Left ventricle myocardium superior (tissue), 1 donor: ENCODE data around the gene CUL5. TPM values are rescaled to one million over a fixed set of nuclear protein-coding genes. Genes with fewer than 3 reads are reported as not detected.
"Not testable (repeated sequence)": the region's sequence is repeated elsewhere in the genome, so short reads cannot be mapped to it uniquely, and the experiment has no call there.

Experiments used
- ATAC-seq: fragments of 200-7000 bp; cut with Tn5 transposase; one replicate; pipeline ENCODE4 v1.9.1; 2020; ENCODE audit warnings: mild to moderate bottlenecking, moderate library complexity
- DNase-seq: peaks from one replicate; pipeline ENCODE4 v3.0.0-alpha.2; 2020
- intact Hi-C: fragments of 100-400 bp; cut with micrococcal nuclease; formaldehyde crosslinking; loops from one replicate; pipeline ENCODE4 v1.11.0; 2022
- total RNA-seq: library from RNA; stranded (reverse); fragmentation: NEBNext Ultra II Directional; extraction: Animal tissue kit (Norgen Biotek cat#: 25700); gene quantifications from one replicate; pipeline ENCODE4 v1.2.1, GENCODE V29; 2021
- donor health status: DM: no; HTN: yes; CAD: no; lungs with severe emphysema.

The CUL5 gene
- total RNA-seq, 1 donor from 2014 or later, result 38.3 TPM

- intact Hi-C loops, result no loop called here
- ATAC-seq, result no peak
- no peak for DNase-seq
Measured at GRCh38 chr11:108018708-108019107, 10.0 kb downstream of the CUL5 start.

GRCh38 chr11:108019870-108020540, 11.3 kb downstream of the CUL5 start:
- ATAC-seq (peak; percentile 54), DNase-seq (no peak)
- intact Hi-C loops, result no loop called here

- no peak for DNase-seq
- intact Hi-C loops, result no loop called here
- ATAC-seq, result no peak
Measured at GRCh38 chr11:108025387-108026080, 16.8 kb downstream of the CUL5 start.

GRCh38 chr11:108027057-108027456, 18.4 kb downstream of the CUL5 start:
- no peak for ATAC-seq

GRCh38 chr11:108028822-108029441, 20.2 kb downstream of the CUL5 start:
- intact Hi-C loops, ATAC-seq, DNase-seq: not testable (repeated sequence)

More at GRCh38 chr11:108027057-108027456, 18.4 kb downstream of the CUL5 start:
- DNase-seq, result no peak
- intact Hi-C loops, result no loop called here

GRCh38 chr11:108031604-108032003, 22.9 kb downstream of the CUL5 start:
- intact Hi-C loops, DNase-seq, ATAC-seq: not testable (repeated sequence)

- intact Hi-C loops, result no loop called here
- no peak for ATAC-seq
- no peak for DNase-seq
Measured at GRCh38 chr11:108032800-108033199, 24.1 kb downstream of the CUL5 start.

- DNase-seq (no peak), ATAC-seq (no peak)
- intact Hi-C loops, result no loop called here
Measured at GRCh38 chr11:108034034-108034433, 25.3 kb downstream of the CUL5 start.

GRCh38 chr11:108034952-108035351, 26.3 kb downstream of the CUL5 start:
- intact Hi-C loops, result no loop called here
- ATAC-seq (no peak), DNase-seq (no peak)

GRCh38 chr11:108035690-108036089, 27.0 kb downstream of the CUL5 start:
- DNase-seq (no peak), ATAC-seq (peak; percentile 37)
- intact Hi-C loops, result no loop called here

GRCh38 chr11:108037211-108037610, 28.5 kb downstream of the CUL5 start:
- intact Hi-C loops, result no loop called here
- no peak for ATAC-seq
- DNase-seq, result no peak

GRCh38 chr11:108037636-108038035, 28.9 kb downstream of the CUL5 start:
- no peak for ATAC-seq
- intact Hi-C loops, result no loop called here
- no peak for DNase-seq

GRCh38 chr11:108048269-108048668, 39.6 kb downstream of the CUL5 start:
- intact Hi-C loops, result no loop called here
- DNase-seq (no peak), ATAC-seq (no peak)

- ATAC-seq, result no peak
- intact Hi-C loops, result no loop called here
- no peak for DNase-seq
Measured at GRCh38 chr11:108062336-108062735, 53.6 kb downstream of the CUL5 start.

GRCh38 chr11:108063410-108063809, 54.7 kb downstream of the CUL5 start:
- no peak for ATAC-seq
- no peak for DNase-seq
- intact Hi-C loops, result no loop called here

- intact Hi-C loops, result no loop called here
- ATAC-seq (no peak), DNase-seq (no peak)
Measured at GRCh38 chr11:108069947-108070346, 61.2 kb downstream of the CUL5 start.

- DNase-seq (no peak), ATAC-seq (no peak)
- intact Hi-C loops, result no loop called here
Measured at GRCh38 chr11:108084811-108085210, 76.1 kb downstream of the CUL5 start.

GRCh38 chr11:108085672-108086071, 77.0 kb downstream of the CUL5 start:
- ATAC-seq, result no peak
- DNase-seq, result no peak
- intact Hi-C loops, result no loop called here

- no peak for ATAC-seq
- intact Hi-C loops, result no loop called here
- no peak for DNase-seq
Measured at GRCh38 chr11:108092134-108092533, 83.4 kb downstream of the CUL5 start.

- DNase-seq (no peak), ATAC-seq (no peak)
- intact Hi-C loops, result no loop called here
Measured at GRCh38 chr11:108093128-108093904, 84.6 kb downstream of the CUL5 start.
